Measurements from ENCODE around the gene KEAP1. TPM values are rescaled to one million over a fixed set of nuclear protein-coding genes. Genes with fewer than 3 reads are reported as not detected.
A peak's percentile ranks its signal among the peaks of the same experiment; 100 is the strongest.

The KEAP1 gene
- total and polyA plus RNA-seq, 10 of the 15 experiments (the other 5 are each of a cell fraction or from before 2014, with no cell fraction given), result 1.4 to 87.7 (median 48.6) TPM

- ChIA-PET SMC1A (ENCODE audit: uncharacterized antibody, unreplicated experiment) (no interaction called here), POLR2A (interaction anchor here (0.6 to 1.1 kb wide), 6 partner anchors 90 to 412 kb away, joined by 3 to 6 read pairs (median 4); no protein-coding TSS in a partner anchor), CTCF (no interaction called here), RAD21 (ENCODE audit: unreplicated experiment) (no interaction called here)
- Histone ChIP-seq H3K4me3 (peak overlapping the region; percentile 77), H3K36me3 (ENCODE audit: control insufficient read depth in 2 of 2, insufficient read depth in 2 of 2, low read length in 1 of 2) (peaks cover 8 to 12% of the 10 kb centered on the region in 2 experiments; a peak in 3 of 4 replicates), H3K79me2 (ENCODE audit: control insufficient read depth, insufficient read depth, low read length) (peaks cover 42% of the 10 kb centered on the region), H3K27ac (ENCODE audit: control insufficient read depth, insufficient read depth) (peak overlapping the region; percentile 99), H4K20me1 (ENCODE audit: control insufficient read depth, insufficient read depth) (no peaks in the 10 kb centered on the region), H3K4me2 (ENCODE audit: control insufficient read depth, insufficient read depth) (peak overlapping the region; percentile 90), H3K9me3 (replicated peaks; ENCODE audit: control insufficient read depth, insufficient read depth, low read length) (no peaks in the 10 kb centered on the region), H3K9ac (ENCODE audit: control insufficient read depth, insufficient read depth, low read length) (peak overlapping the region; percentile 98), H3K4me1 (ENCODE audit: control insufficient read depth, insufficient read depth, low read length) (peaks cover 25% of the 10 kb centered on the region), H3K27me3 (replicated peaks in 1 of 2; ENCODE audit: control insufficient read depth in 2 of 2, insufficient read depth in 2 of 2, low read length in 1 of 2) (no peaks in the 10 kb centered on the region), H2AFZ (ENCODE audit: control insufficient read depth, low read depth, low read length) (peak overlapping the region; percentile 89)
- ATAC-seq (peak; percentile 90), DNase-seq (ENCODE audit: low read depth, low spot score) (peak; percentile 61), FAIRE-seq (peak; percentile 61)
- WGBS (ENCODE audit: insufficient coverage, insufficient replicate concordance, low lambda C conversion rate, missing lambda C conversion rate), result 2% methylated on average over 60 of the region's 65 CpGs
- intact Hi-C loops (cut with micrococcal nuclease; ENCODE audit: unreplicated experiment) (loop anchor here (2.0 to 10.0 kb wide), 3 partner anchors 66 to 150 kb away; partner anchors contain the start of genes CDC37, CDKN2D and ILF3), in situ Hi-C loops (cut with MboI) (no loop called here)
- BruUV-seq (replicated peaks), result no TSS peak
- peak; percentile 35; the same call in 1 of the 2 replicates for TF ChIP-seq MAX (IDR thresholded peaks at IDR 0.05; ENCODE audit: low read depth, low read length)
- TF ChIP-seq KDM1A (IDR thresholded peaks at IDR 0.05; ENCODE audit: borderline replicate concordance), result no peak
- TF ChIP-seq CREB1 (IDR thresholded peaks at IDR 0.05; ENCODE audit: low read depth), result peak; percentile 76
- 0 out of 2 replicates have a peak, but pooled peaks have one; percentile 14 for TF ChIP-seq MXI1 (IDR thresholded peaks at IDR 0.05; ENCODE audit: low read depth, low read length)
- TF ChIP-seq, protein P1, sequence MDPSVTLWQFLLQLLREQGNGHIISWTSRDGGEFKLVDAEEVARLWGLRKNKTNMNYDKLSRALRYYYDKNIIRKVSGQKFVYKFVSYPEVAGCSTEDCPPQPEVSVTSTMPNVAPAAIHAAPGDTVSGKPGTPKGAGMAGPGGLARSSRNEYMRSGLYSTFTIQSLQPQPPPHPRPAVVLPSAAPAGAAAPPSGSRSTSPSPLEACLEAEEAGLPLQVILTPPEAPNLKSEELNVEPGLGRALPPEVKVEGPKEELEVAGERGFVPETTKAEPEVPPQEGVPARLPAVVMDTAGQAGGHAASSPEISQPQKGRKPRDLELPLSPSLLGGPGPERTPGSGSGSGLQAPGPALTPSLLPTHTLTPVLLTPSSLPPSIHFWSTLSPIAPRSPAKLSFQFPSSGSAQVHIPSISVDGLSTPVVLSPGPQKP (IDR thresholded peaks at IDR 0.05; ENCODE audit: low read depth, low read length), result no peak
- no peak for TF ChIP-seq SKIL (IDR thresholded peaks at IDR 0.05; ENCODE audit: low read depth, poor library complexity, severe bottlenecking)
- peak; percentile 27; the same call in 1 of the 2 replicates for TF ChIP-seq CREM (IDR thresholded peaks at IDR 0.05; ENCODE audit: low read depth)
- no peak for TF ChIP-seq NFYB (IDR thresholded peaks at IDR 0.05; ENCODE audit: insufficient read depth, low read depth, low read length)
- TF ChIP-seq, protein P2, sequence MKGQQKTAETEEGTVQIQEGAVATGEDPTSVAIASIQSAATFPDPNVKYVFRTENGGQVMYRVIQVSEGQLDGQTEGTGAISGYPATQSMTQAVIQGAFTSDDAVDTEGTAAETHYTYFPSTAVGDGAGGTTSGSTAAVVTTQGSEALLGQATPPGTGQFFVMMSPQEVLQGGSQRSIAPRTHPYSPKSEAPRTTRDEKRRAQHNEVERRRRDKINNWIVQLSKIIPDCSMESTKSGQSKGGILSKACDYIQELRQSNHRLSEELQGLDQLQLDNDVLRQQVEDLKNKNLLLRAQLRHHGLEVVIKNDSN (IDR thresholded peaks at IDR 0.05; ENCODE audit: borderline replicate concordance, extremely low read length, insufficient read depth, low read depth, low read length), result peak; percentile 45
- TF ChIP-seq MEF2A (IDR thresholded peaks at IDR 0.05; ENCODE audit: insufficient read depth, low read depth, low read length), result peak; percentile 53; the same call in 1 of the 2 replicates
- TF ChIP-seq, protein P3, sequence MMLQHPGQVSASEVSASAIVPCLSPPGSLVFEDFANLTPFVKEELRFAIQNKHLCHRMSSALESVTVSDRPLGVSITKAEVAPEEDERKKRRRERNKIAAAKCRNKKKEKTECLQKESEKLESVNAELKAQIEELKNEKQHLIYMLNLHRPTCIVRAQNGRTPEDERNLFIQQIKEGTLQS (IDR thresholded peaks at IDR 0.05; ENCODE audit: borderline replicate concordance, extremely low read depth, low read depth, low read length), result no peak
- TF ChIP-seq RFX5 (IDR thresholded peaks at IDR 0.05; ENCODE audit: low read depth, low read length), result no peak; the same call in 1 of the 2 replicates
- no peak for TF ChIP-seq ETV6 (conservative IDR thresholded peaks at IDR 0.05 in 1 of 2, IDR thresholded peaks at IDR 0.05 in 1 of 2; ENCODE audit: borderline replicate concordance in 1 of 2, low read depth in 1 of 2)
- TF ChIP-seq BCL11A (IDR thresholded peaks at IDR 0.05; ENCODE audit: low read depth, low read length), result 0 out of 2 replicates have a peak, but pooled peaks have one; percentile 25
- peak; percentile 63 for TF ChIP-seq SIN3A (IDR thresholded peaks at IDR 0.05; ENCODE audit: low read depth, low read length)
- 0 out of 2 replicates have a peak, but pooled peaks have one; percentile 5 for TF ChIP-seq NBN (IDR thresholded peaks at IDR 0.05)
These were observed 593 bp downstream of the KEAP1 start for GRCh38 chr19:10502524-10503001.

Data from GM12878 (cell line).